Activated CD8-positive, alpha-beta T cell treated with anti-CD3 and anti-CD28 coated beads for 36 hours (primary cell): Measurements from ENCODE around the gene PPP1R15A. TPM values are rescaled to one million over a fixed set of nuclear protein-coding genes. Genes with fewer than 3 reads are reported as not detected.
A peak's percentile ranks its signal among the peaks of the same experiment; 100 is the strongest.

ENCODE experiments used
- ATAC-seq: fragments of 200-7000 bp; cut with Tn5 transposase; one replicate; pipeline ENCODE4 v1.10.0; 2021; ENCODE audit warnings: mild to moderate bottlenecking, moderate library complexity
- CTCF ChIA-PET: fragments of 350-600 bp; sonication (Branson Sonifier 250); formaldehyde crosslinking; loops from one replicate; lab custom pipeline; 2021; ENCODE audit warnings: antibody characterized with exemption; lab: Charles Lee
- POLR2A ChIA-PET: fragments of 350-600 bp; sonication (Branson Sonifier 250); formaldehyde crosslinking; loops from one replicate; lab custom pipeline; 2021; ENCODE audit warnings: antibody characterized with exemption; lab: Charles Lee
- DNase-seq: peaks from one replicate; pipeline ENCODE4 v3.0.0-alpha.2; 2020
- H3K27ac Mint-ChIP-seq: one replicate; pipeline ENCODE4 v1.8.0; 2021; ENCODE audit warnings: mild to moderate bottlenecking, mixed read lengths
- H3K27me3 Mint-ChIP-seq: one replicate; pipeline ENCODE4 v1.8.0; 2021; ENCODE audit warnings: mixed read lengths
- H3K36me3 Mint-ChIP-seq: one replicate; pipeline ENCODE4 v1.8.0; 2021; ENCODE audit warnings: low read depth, mixed read lengths
- H3K4me1 Mint-ChIP-seq: one replicate; pipeline ENCODE4 v1.8.0; 2021; ENCODE audit warnings: low read depth, mixed read lengths
- H3K4me3 Mint-ChIP-seq: one replicate; pipeline ENCODE4 v1.8.0; 2021; ENCODE audit warnings: mild to moderate bottlenecking, moderate library complexity, mixed read lengths
- H3K9me3 Mint-ChIP-seq: one replicate; pipeline ENCODE4 v1.8.0; 2021; ENCODE audit warnings: mixed read lengths
- intact Hi-C: fragments of 100-400 bp; cut with micrococcal nuclease; formaldehyde crosslinking; loops from one replicate; pipeline ENCODE4 v1.10.0; 2022
- total RNA-seq, 2 experiments: library from RNA; stranded (reverse); gene quantifications; one replicate each; pipeline ENCODE4 v1.2.3, GENCODE V29; 2021
- TF ChIP-seq, protein P1 (sequence below): fragments of 200-600 bp; IDR thresholded peaks from one replicate; pipeline ENCODE4 v1.8.0; 2022; ENCODE audit warnings: antibody characterized with exemption, mild to moderate bottlenecking

Gene PPP1R15A
- total RNA-seq, 2 experiments from 2014 or later = 77.8 to 81.2 TPM

DNA sequence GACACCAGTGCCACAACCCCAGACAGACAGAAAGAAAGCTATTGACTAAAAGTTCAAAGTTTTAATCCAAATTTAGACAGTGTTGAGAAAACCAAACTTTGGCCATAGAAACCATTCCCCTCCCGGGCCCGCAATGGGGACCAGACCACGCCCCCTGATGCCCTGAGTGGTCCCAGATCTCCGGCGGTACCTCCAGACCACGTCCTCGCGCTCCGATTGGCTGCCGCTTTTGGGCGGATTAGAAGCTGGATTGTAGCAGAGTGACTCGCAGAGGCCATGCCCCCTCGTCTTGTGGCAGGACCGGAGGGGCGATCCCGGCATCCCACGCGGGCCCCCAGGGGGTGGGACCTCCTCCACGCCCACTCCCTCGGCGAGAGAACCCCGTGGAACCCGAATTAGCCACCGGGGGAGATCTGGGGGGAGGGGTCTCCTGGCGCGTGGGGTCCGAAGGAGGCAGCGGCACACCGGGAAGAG is 35.1 kb upstream of the PPP1R15A start:
- TF ChIP-seq, protein P1, sequence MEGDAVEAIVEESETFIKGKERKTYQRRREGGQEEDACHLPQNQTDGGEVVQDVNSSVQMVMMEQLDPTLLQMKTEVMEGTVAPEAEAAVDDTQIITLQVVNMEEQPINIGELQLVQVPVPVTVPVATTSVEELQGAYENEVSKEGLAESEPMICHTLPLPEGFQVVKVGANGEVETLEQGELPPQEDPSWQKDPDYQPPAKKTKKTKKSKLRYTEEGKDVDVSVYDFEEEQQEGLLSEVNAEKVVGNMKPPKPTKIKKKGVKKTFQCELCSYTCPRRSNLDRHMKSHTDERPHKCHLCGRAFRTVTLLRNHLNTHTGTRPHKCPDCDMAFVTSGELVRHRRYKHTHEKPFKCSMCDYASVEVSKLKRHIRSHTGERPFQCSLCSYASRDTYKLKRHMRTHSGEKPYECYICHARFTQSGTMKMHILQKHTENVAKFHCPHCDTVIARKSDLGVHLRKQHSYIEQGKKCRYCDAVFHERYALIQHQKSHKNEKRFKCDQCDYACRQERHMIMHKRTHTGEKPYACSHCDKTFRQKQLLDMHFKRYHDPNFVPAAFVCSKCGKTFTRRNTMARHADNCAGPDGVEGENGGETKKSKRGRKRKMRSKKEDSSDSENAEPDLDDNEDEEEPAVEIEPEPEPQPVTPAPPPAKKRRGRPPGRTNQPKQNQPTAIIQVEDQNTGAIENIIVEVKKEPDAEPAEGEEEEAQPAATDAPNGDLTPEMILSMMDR = no peak
- CTCF ChIA-PET = interaction anchor here (0.8 to 3.9 kb wide), 11 partner anchors 25 to 137 kb away, joined by 3 to 45 read pairs (median 7); no protein-coding TSS in a partner anchor
- DNase-seq (peak; percentile 94), ATAC-seq (peak; percentile 91)
- Mint-ChIP-seq H3K27me3 (peaks cover 5% of the 10 kb centered on the region), H3K4me3 (peak overlapping the region; percentile 78), H3K36me3 (no peaks in the 10 kb centered on the region), H3K4me1 (peaks cover 14% of the 10 kb centered on the region), H3K9me3 (no peaks in the 10 kb centered on the region), H3K27ac (peak overlapping the region; percentile 78)
- intact Hi-C loops = no loop called here
- POLR2A ChIA-PET = interaction anchor here (0.8 to 2.2 kb wide), 3 partner anchors 35 to 49 kb away, joined by 3 to 5 read pairs (median 4); partner anchors contain the start of gene PPP1R15A

- TF ChIP-seq, protein P1 = no peak
- CTCF ChIA-PET = interaction anchor here (0.8 to 3.9 kb wide), 6 partner anchors 26 to 133 kb away, joined by 4 to 45 read pairs (median 12); no protein-coding TSS in a partner anchor
- H3K9me3 Mint-ChIP-seq = no peaks in the 10 kb centered on the region
- H3K27ac Mint-ChIP-seq = no peak overlapping the region
- intact Hi-C loops = no loop called here
- peak overlapping the region; percentile 48 for H3K4me3 Mint-ChIP-seq
- no peak for DNase-seq
- peaks cover 5% of the 10 kb centered on the region for H3K27me3 Mint-ChIP-seq
- H3K4me1 Mint-ChIP-seq = peaks cover 14% of the 10 kb centered on the region
- ATAC-seq = no peak
- POLR2A ChIA-PET = interaction anchor here (2.2 kb wide), 1 partner anchor 50 kb away, joined by 5 read pairs; no protein-coding TSS in a partner anchor
- H3K36me3 Mint-ChIP-seq = no peaks in the 10 kb centered on the region
Measured at GRCh38 chr19:48837687-48838086, 34.5 kb upstream of the PPP1R15A start.

DNA sequence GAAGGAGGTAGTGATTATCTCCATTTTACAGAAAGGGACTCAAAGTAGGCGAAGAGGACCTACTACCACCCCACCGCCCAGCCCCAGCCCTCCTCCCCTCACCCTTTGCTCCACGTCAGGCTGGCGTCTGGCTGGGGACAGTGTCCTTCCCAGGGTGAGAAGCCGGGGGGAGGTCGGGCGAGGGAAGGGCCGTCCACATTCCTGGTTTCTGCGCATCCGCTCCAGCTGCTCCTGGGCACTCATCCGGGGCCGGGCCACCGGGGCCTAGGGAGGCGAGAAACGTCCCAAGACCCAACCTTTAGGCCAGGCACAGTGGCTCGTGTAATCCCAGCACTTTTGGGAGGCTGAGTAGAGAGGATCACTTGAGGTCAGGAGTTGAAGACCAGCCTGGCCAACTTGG is 31.2 kb upstream of the PPP1R15A start:
- peaks cover 10% of the 10 kb centered on the region for H3K4me1 Mint-ChIP-seq

GRCh38 chr19:48841571-48841970 is 30.6 kb upstream of the PPP1R15A start:
- Mint-ChIP-seq H3K9me3 (no peaks in the 10 kb centered on the region), H3K27me3 (peaks cover 3% of the 10 kb centered on the region), H3K36me3 (no peaks in the 10 kb centered on the region), H3K4me1 (peaks cover 6% of the 10 kb centered on the region), H3K27ac (no peak overlapping the region), H3K4me3 (no peak overlapping the region)
- ATAC-seq = no peak
- POLR2A ChIA-PET = interaction anchor here (1.0 to 1.4 kb wide), 3 partner anchors 31 to 125 kb away, joined by 3 to 4 read pairs (median 3); partner anchors contain the start of gene PPP1R15A
- CTCF ChIA-PET = interaction anchor here (1.0 to 8.6 kb wide), 21 partner anchors 11 to 336 kb away, joined by 3 to 227 read pairs (median 6); partner anchors contain the start of gene BCAT2
- DNase-seq = no peak
- TF ChIP-seq, protein P1 = no peak
- intact Hi-C loops = no loop called here

More for the DNA sequence above, 31.2 kb upstream of the PPP1R15A start:
- intact Hi-C loops = no loop called here
- peaks cover 5% of the 10 kb centered on the region for H3K27me3 Mint-ChIP-seq
- CTCF ChIA-PET = interaction anchor here (1.6 to 8.6 kb wide), 9 partner anchors 11 to 130 kb away, joined by 3 to 227 read pairs (median 24); no protein-coding TSS in a partner anchor
- H3K9me3 Mint-ChIP-seq = no peaks in the 10 kb centered on the region
- no peaks in the 10 kb centered on the region for H3K36me3 Mint-ChIP-seq
- no peak overlapping the region for H3K4me3 Mint-ChIP-seq
- no peak for DNase-seq
- POLR2A ChIA-PET = interaction anchor here (1.3 to 1.4 kb wide), 2 partner anchors 32 to 123 kb away, joined by 3 to 4 read pairs; partner anchors contain the start of gene PPP1R15A
- H3K27ac Mint-ChIP-seq = no peak overlapping the region
- TF ChIP-seq, protein P1 = no peak
- ATAC-seq = no peak

DNA sequence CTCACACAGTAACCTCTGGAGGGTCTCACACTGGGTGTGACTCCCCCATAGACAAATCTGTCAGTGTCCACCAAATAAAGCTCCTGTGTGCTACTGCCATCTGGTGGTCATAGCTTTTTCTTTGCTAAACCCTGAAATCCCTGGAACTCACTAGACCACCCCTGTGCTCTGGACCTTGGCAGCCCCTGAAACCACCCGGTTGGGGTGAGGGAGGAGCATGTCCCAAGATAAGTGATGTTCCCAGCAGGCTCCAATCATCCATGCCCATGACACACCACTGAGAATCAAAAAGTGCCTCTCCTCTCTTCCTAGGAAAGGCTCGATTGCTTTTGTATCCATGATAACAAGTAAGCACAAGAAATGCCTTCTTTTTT is 29.4 kb upstream of the PPP1R15A start:
- H3K4me3 Mint-ChIP-seq = no peak overlapping the region
- no peaks in the 10 kb centered on the region for H3K36me3 Mint-ChIP-seq
- H3K27me3 Mint-ChIP-seq = no peaks in the 10 kb centered on the region
- H3K9me3 Mint-ChIP-seq = no peaks in the 10 kb centered on the region
- ATAC-seq = peak; percentile 69
- no peak overlapping the region for H3K27ac Mint-ChIP-seq
- CTCF ChIA-PET = interaction anchor here (0.6 to 8.6 kb wide), 43 partner anchors 11 to 337 kb away, joined by 3 to 227 read pairs (median 4); partner anchors contain the start of genes BCAT2, DBP, DHDH and FUT2
- H3K4me1 Mint-ChIP-seq = no peaks in the 10 kb centered on the region
- intact Hi-C loops = loop anchor here (2.0 kb wide), 1 partner anchor 54 kb away; no protein-coding TSS in a partner anchor
- POLR2A ChIA-PET = interaction anchor here (0.9 to 1.1 kb wide), 3 partner anchors 61 to 151 kb away, joined by 3 to 4 read pairs (median 3); no protein-coding TSS in a partner anchor
- TF ChIP-seq, protein P1 = peak; percentile 85
- peak; percentile 65 for DNase-seq
